ENCODE data around the gene FIGNL1. TPM values are rescaled to one million over a fixed set of nuclear protein-coding genes. Genes with fewer than 3 reads are reported as not detected.

FIGNL1 gene
- total RNA-seq, 4 donors from 2014 or later: 3.3 to 6.1 (median 4.5) TPM

DNA sequence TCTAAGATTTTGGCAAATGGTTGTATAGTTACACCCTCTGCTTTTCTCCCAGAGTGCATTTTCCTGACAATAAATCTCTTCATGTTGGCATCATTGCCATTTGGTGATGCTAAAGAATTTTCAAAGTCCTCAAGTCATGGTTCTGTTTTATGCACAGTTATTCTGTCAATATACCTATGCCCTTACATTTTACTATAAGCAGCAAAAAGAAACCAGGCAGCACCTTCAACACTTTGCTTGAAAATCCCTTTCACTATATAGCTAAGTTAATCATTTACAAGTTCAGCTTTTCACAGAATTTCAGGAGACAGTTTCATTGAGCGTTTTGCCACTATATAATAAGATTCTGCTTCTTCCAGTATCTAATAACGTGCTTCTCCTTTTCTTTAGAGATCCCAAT is 22.6 kb downstream of the FIGNL1 start:
- H3K4me1 ChIP-seq: no peaks in the 10 kb centered on the region
- no peak for TF ChIP-seq EP300 (IDR thresholded peaks at IDR 0.05)
- no peak for TF ChIP-seq POLR2A (IDR thresholded peaks at IDR 0.05; ENCODE audit: low read depth)
- TF ChIP-seq POLR2AphosphoS5 (IDR thresholded peaks at IDR 0.05): no peak
- TF ChIP-seq, protein P1, sequence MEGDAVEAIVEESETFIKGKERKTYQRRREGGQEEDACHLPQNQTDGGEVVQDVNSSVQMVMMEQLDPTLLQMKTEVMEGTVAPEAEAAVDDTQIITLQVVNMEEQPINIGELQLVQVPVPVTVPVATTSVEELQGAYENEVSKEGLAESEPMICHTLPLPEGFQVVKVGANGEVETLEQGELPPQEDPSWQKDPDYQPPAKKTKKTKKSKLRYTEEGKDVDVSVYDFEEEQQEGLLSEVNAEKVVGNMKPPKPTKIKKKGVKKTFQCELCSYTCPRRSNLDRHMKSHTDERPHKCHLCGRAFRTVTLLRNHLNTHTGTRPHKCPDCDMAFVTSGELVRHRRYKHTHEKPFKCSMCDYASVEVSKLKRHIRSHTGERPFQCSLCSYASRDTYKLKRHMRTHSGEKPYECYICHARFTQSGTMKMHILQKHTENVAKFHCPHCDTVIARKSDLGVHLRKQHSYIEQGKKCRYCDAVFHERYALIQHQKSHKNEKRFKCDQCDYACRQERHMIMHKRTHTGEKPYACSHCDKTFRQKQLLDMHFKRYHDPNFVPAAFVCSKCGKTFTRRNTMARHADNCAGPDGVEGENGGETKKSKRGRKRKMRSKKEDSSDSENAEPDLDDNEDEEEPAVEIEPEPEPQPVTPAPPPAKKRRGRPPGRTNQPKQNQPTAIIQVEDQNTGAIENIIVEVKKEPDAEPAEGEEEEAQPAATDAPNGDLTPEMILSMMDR (IDR thresholded peaks at IDR 0.05): no peak
- no peaks in the 10 kb centered on the region for H3K36me3 ChIP-seq
- H3K4me3 ChIP-seq: no peak overlapping the region
- no peaks in the 10 kb centered on the region for H3K27me3 ChIP-seq
- DNase-seq (ENCODE audit: extremely low spot score): no peak
- H3K9me3 ChIP-seq: no peaks in the 10 kb centered on the region
- H3K27ac ChIP-seq (replicated peaks in 1 of 4): no peak overlapping the region
- WGBS: 84% methylated on average over 2 of the region's 2 CpGs
- intact Hi-C loops (cut with DNase I): no loop called here

DNA sequence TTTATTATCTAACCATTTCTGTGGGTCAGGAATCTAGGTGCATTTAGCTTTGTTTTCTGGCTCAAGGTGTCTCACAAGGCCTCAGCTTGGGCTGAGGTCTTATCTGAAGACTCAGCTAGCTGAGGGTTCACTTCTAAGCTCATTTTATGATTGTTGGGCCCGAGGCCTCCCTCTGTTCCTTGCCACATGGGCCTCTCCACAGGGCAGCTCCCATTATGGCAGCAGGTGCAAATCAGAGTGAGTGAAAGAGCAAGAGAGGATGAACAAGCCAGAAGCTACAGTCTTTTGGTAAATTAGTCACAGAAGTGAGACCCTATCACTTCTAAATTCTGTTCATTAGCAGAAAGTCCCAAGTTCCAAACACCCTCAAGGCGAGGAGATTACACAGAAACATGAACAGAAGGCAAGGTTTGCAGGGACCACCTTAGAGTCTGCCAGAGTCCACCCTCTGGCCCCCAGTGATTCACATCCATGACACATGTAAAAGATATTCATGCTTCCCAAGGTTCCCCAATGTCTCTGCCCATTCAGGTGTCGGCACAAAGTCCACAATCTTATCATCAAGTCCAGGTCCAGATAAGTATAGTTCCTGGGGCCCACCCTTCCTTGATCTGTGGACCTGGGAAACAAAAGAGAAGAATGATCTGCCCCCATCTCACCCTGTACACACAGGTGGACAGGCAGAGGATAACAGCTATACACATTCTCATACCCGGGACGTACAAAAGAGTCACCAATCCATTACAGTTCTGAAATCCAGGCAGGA is 23.7 kb downstream of the FIGNL1 start:
- 93% methylated on average over 5 of the region's 5 CpGs for WGBS
- no peaks in the 10 kb centered on the region for H3K9me3 ChIP-seq
- H3K36me3 ChIP-seq: no peaks in the 10 kb centered on the region
- no peak for DNase-seq (ENCODE audit: extremely low spot score)
- H3K4me1 ChIP-seq: no peaks in the 10 kb centered on the region
- no peaks in the 10 kb centered on the region for H3K27me3 ChIP-seq
- TF ChIP-seq POLR2A (IDR thresholded peaks at IDR 0.05; ENCODE audit: low read depth): no peak
- TF ChIP-seq POLR2AphosphoS5 (IDR thresholded peaks at IDR 0.05): no peak
- no peak for TF ChIP-seq EP300 (IDR thresholded peaks at IDR 0.05)
- TF ChIP-seq, protein P1 (IDR thresholded peaks at IDR 0.05): no peak
- no peak overlapping the region for H3K4me3 ChIP-seq
- intact Hi-C loops (cut with DNase I): no loop called here
- H3K27ac ChIP-seq (replicated peaks in 1 of 4): no peak overlapping the region

DNA sequence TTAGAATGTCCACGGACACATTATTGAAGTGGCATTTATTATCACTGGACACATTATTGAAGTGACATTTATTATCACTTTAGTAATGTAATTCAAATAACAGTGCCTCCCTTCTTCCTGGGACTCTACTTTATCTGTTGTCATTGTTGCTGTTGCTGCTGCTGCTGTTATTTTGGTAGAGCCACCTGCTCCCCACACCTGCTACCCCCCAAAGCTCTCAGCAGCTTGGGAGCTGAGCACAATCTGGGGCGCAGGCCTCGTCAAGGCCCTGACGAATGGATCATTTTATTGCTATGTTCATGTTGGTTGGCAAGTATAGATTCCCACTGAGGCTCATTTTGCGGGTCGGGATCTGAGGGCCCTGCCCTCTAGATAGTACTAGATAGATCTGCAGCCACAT is 24.8 kb downstream of the FIGNL1 start:
- H3K4me3 ChIP-seq: no peak overlapping the region
- no peaks in the 10 kb centered on the region for H3K4me1 ChIP-seq
- H3K27ac ChIP-seq (replicated peaks in 1 of 4): no peak overlapping the region
- H3K27me3 ChIP-seq: no peaks in the 10 kb centered on the region
- DNase-seq (ENCODE audit: extremely low spot score): no peak
- TF ChIP-seq EP300 (IDR thresholded peaks at IDR 0.05) (no peak), POLR2A (IDR thresholded peaks at IDR 0.05; ENCODE audit: low read depth) (no peak), POLR2AphosphoS5 (IDR thresholded peaks at IDR 0.05) (no peak)
- TF ChIP-seq, protein P1 (IDR thresholded peaks at IDR 0.05): no peak
- H3K9me3 ChIP-seq: no peaks in the 10 kb centered on the region
- 95% methylated on average over 6 of the region's 6 CpGs for WGBS
- H3K36me3 ChIP-seq: no peaks in the 10 kb centered on the region
- intact Hi-C loops (cut with DNase I): no loop called here

DNA sequence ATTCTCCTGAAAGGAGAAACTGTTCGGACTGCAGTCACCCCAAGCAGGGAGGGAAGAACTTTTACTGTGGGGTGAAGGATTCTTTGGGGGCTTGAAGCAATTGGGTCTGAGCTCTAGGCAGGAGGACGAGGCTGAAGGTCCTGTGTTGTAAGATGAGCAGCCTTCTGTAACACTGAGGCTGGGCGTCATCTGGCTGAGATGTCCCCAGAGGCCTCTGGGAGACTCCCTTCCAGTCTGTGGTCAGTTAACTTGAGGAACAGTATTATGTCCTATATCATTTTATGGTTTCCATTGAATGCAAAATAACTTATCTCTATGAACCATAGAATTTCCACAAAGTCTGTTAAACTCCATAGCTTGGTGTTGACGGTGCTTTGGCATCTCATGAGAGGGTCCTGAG is 26.3 kb downstream of the FIGNL1 start:
- no peak overlapping the region for H3K4me3 ChIP-seq
- TF ChIP-seq POLR2A (IDR thresholded peaks at IDR 0.05; ENCODE audit: low read depth): no peak
- no peak for TF ChIP-seq EP300 (IDR thresholded peaks at IDR 0.05)
- TF ChIP-seq, protein P1 (IDR thresholded peaks at IDR 0.05): no peak
- no peak for TF ChIP-seq POLR2AphosphoS5 (IDR thresholded peaks at IDR 0.05)
- no peaks in the 10 kb centered on the region for H3K9me3 ChIP-seq
- no peaks in the 10 kb centered on the region for H3K36me3 ChIP-seq
- no peak overlapping the region for H3K27ac ChIP-seq (replicated peaks in 1 of 4)
- no peaks in the 10 kb centered on the region for H3K4me1 ChIP-seq
- intact Hi-C loops (cut with DNase I): no loop called here
- no peaks in the 10 kb centered on the region for H3K27me3 ChIP-seq
- 82% methylated on average over 3 of the region's 4 CpGs for WGBS
- no peak for DNase-seq (ENCODE audit: extremely low spot score)

DNA sequence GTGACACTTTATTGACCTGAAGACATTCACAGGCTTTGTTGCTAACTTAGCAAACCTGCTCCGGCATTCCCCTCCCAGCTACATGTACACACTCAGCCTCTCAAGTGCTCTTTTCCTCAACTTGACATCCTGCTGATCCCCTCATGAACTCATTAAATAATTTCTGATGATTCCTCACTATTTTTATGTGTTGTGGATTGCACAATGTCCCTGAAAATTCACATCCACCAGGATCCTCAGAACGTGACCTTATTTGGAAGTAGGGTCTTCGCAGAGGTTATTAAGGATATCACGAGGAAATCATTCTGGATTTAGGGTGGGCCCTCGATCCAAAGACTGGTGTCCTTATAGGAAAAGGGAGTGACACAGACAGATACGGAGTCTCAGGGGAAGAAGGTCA is 27.3 kb downstream of the FIGNL1 start:
- Histone ChIP-seq H3K9me3 (no peaks in the 10 kb centered on the region), H3K4me1 (no peaks in the 10 kb centered on the region), H3K27ac (replicated peaks in 1 of 4) (no peak overlapping the region), H3K27me3 (no peaks in the 10 kb centered on the region), H3K4me3 (no peak overlapping the region), H3K36me3 (no peaks in the 10 kb centered on the region)
- intact Hi-C loops (cut with DNase I): no loop called here
- DNase-seq (ENCODE audit: extremely low spot score): no peak
- 94% methylated on average over 6 of the region's 6 CpGs for WGBS
- TF ChIP-seq EP300 (IDR thresholded peaks at IDR 0.05): no peak
- TF ChIP-seq POLR2AphosphoS5 (IDR thresholded peaks at IDR 0.05): no peak
- TF ChIP-seq, protein P1 (IDR thresholded peaks at IDR 0.05): no peak
- no peak for TF ChIP-seq POLR2A (IDR thresholded peaks at IDR 0.05; ENCODE audit: low read depth)

Data from esophagus muscularis mucosa (tissue), 4 donors.